Activated CD8-positive, alpha-beta T cell treated with anti-CD3 and anti-CD28 coated beads for 36 hours (primary cell): ENCODE data around the gene MAJIN. TPM values are rescaled to one million over a fixed set of nuclear protein-coding genes. Genes with fewer than 3 reads are reported as not detected.

Experiments
- ATAC-seq: fragments of 200-7000 bp; cut with Tn5 transposase; one replicate; pipeline ENCODE4 v1.10.0; 2021; ENCODE audit warnings: mild to moderate bottlenecking, moderate library complexity
- CTCF ChIA-PET: fragments of 350-600 bp; sonication (Branson Sonifier 250); formaldehyde crosslinking; loops from one replicate; lab custom pipeline; 2021; ENCODE audit warnings: antibody characterized with exemption; lab: Charles Lee
- POLR2A ChIA-PET: fragments of 350-600 bp; sonication (Branson Sonifier 250); formaldehyde crosslinking; loops from one replicate; lab custom pipeline; 2021; ENCODE audit warnings: antibody characterized with exemption; lab: Charles Lee
- DNase-seq: peaks from one replicate; pipeline ENCODE4 v3.0.0-alpha.2; 2020
- H3K27ac Mint-ChIP-seq: one replicate; pipeline ENCODE4 v1.8.0; 2021; ENCODE audit warnings: mild to moderate bottlenecking, mixed read lengths
- H3K27me3 Mint-ChIP-seq: one replicate; pipeline ENCODE4 v1.8.0; 2021; ENCODE audit warnings: mixed read lengths
- H3K36me3 Mint-ChIP-seq: one replicate; pipeline ENCODE4 v1.8.0; 2021; ENCODE audit warnings: low read depth, mixed read lengths
- H3K4me1 Mint-ChIP-seq: one replicate; pipeline ENCODE4 v1.8.0; 2021; ENCODE audit warnings: low read depth, mixed read lengths
- H3K4me3 Mint-ChIP-seq: one replicate; pipeline ENCODE4 v1.8.0; 2021; ENCODE audit warnings: mild to moderate bottlenecking, moderate library complexity, mixed read lengths
- H3K9me3 Mint-ChIP-seq: one replicate; pipeline ENCODE4 v1.8.0; 2021; ENCODE audit warnings: mixed read lengths
- intact Hi-C: fragments of 100-400 bp; cut with micrococcal nuclease; formaldehyde crosslinking; loops from one replicate; pipeline ENCODE4 v1.10.0; 2022
- total RNA-seq, 2 experiments: library from RNA; stranded (reverse); gene quantifications; one replicate each; pipeline ENCODE4 v1.2.3, GENCODE V29; 2021
- TF ChIP-seq, protein P1 (sequence below): fragments of 200-600 bp; IDR thresholded peaks from one replicate; pipeline ENCODE4 v1.8.0; 2022; ENCODE audit warnings: antibody characterized with exemption, mild to moderate bottlenecking

The MAJIN gene
- total RNA-seq, 2 experiments from 2014 or later, result not detected

DNA sequence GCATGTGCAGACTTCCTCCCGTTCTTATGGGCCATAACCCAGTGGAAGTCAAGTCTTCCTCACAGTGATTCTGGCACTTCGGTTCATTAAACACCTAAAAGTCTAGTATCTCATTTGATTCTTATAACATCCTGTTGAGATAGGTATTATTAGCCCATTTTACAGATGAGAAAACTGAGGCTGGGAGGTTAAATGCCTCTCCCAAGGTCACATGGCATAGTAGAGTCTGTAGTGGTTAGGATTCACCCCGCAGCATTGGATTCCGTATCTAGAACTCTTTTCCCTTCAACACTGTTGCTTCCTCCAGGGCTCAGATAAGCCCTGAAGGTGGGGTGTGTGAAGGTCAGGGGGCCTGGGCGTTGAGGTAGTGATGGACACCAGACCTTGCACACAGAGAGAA lies 39.6 kb downstream of the MAJIN start:
- CTCF ChIA-PET, result no interaction called here

DNA sequence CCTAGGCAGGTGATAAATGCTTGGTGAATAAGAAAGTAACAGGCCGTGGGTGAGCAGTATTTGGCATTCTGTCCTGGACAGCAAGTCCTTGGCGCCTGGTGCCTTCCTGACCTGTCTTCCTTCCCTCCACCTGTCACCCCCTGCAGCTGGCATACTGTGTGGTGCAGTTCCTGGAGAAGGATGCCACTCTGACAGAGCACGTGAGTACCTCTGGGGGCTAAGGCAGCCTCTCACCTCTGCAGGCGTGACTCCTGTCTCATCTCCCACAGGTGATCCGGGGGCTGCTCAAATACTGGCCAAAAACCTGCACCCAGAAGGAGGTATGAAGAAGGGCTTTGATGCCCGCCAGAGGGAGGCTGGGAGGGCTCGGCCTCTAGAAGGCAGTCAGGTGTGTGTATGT lies 40.6 kb downstream of the MAJIN start:
- Mint-ChIP-seq H3K36me3 (peaks cover 2% of the 10 kb centered on the region), H3K4me1 (no peaks in the 10 kb centered on the region), H3K27me3 (no peaks in the 10 kb centered on the region), H3K27ac (no peak overlapping the region), H3K9me3 (no peaks in the 10 kb centered on the region), H3K4me3 (no peak overlapping the region)
- no peak for ATAC-seq
- ChIA-PET POLR2A (no interaction called here), CTCF (no interaction called here)
- TF ChIP-seq, protein P1, sequence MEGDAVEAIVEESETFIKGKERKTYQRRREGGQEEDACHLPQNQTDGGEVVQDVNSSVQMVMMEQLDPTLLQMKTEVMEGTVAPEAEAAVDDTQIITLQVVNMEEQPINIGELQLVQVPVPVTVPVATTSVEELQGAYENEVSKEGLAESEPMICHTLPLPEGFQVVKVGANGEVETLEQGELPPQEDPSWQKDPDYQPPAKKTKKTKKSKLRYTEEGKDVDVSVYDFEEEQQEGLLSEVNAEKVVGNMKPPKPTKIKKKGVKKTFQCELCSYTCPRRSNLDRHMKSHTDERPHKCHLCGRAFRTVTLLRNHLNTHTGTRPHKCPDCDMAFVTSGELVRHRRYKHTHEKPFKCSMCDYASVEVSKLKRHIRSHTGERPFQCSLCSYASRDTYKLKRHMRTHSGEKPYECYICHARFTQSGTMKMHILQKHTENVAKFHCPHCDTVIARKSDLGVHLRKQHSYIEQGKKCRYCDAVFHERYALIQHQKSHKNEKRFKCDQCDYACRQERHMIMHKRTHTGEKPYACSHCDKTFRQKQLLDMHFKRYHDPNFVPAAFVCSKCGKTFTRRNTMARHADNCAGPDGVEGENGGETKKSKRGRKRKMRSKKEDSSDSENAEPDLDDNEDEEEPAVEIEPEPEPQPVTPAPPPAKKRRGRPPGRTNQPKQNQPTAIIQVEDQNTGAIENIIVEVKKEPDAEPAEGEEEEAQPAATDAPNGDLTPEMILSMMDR, result no peak
- DNase-seq, result no peak
- intact Hi-C loops, result no loop called here

More for the DNA sequence above, 39.6 kb downstream of the MAJIN start:
- no peak overlapping the region for H3K4me3 Mint-ChIP-seq
- H3K27me3 Mint-ChIP-seq, result no peaks in the 10 kb centered on the region
- ATAC-seq (no peak), DNase-seq (no peak)
- no peaks in the 10 kb centered on the region for H3K4me1 Mint-ChIP-seq
- H3K27ac Mint-ChIP-seq, result no peak overlapping the region
- peaks cover 2% of the 10 kb centered on the region for H3K36me3 Mint-ChIP-seq
- POLR2A ChIA-PET, result interaction anchor here (1.9 to 2.2 kb wide), 2 partner anchors 8 to 39 kb away, joined by 5 to 9 read pairs; partner anchors contain the start of genes MAJIN and PPP2R5B
- intact Hi-C loops, result no loop called here
- TF ChIP-seq, protein P1, result no peak
- no peaks in the 10 kb centered on the region for H3K9me3 Mint-ChIP-seq

DNA sequence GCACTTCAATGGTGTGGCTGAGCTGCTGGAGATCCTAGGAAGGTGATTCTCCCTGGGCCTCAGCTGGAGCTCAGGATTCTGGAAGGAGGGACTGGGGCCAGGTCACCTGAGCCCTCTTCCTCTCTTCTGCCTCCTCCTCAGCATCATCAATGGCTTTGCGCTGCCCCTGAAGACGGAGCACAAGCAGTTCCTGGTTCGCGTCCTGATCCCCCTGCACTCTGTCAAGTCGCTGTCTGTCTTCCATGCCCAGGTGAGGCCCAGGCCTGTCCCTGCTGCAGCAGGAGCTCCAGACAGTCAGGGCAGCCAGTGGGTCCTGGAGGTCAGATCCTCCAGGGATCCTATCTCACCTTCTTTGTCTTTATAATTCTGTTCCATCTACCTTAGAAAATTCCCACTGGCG lies 41.6 kb downstream of the MAJIN start:
- Mint-ChIP-seq H3K9me3 (no peaks in the 10 kb centered on the region), H3K36me3 (peaks cover 2% of the 10 kb centered on the region), H3K4me3 (no peak overlapping the region), H3K27me3 (no peaks in the 10 kb centered on the region), H3K4me1 (peaks cover under 1% of the 10 kb centered on the region), H3K27ac (no peak overlapping the region)
- no peak for DNase-seq
- ChIA-PET POLR2A (no interaction called here), CTCF (no interaction called here)
- intact Hi-C loops, result no loop called here
- TF ChIP-seq, protein P1, result no peak
- no peak for ATAC-seq

DNA sequence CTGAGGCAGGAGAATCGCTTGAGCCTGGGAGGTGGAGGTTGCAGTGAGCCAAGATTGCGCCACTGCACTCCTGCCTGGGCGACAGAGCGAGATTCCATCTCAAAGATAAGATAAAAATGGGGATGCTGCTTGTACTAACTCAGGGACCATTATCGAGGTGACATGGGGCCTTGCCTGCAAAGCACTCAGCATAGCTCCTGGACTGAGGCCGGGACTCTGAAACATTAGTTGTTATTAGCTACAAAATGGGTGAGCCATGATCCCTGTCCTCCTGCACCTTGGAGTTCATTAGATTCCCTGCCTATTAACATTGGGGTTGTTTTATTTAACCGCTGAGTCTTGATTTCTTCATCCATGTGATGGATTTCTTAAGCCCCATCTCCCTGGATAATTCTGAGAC lies 42.3 kb downstream of the MAJIN start:
- Mint-ChIP-seq H3K9me3 (no peaks in the 10 kb centered on the region), H3K27ac (no peak overlapping the region)

DNA sequence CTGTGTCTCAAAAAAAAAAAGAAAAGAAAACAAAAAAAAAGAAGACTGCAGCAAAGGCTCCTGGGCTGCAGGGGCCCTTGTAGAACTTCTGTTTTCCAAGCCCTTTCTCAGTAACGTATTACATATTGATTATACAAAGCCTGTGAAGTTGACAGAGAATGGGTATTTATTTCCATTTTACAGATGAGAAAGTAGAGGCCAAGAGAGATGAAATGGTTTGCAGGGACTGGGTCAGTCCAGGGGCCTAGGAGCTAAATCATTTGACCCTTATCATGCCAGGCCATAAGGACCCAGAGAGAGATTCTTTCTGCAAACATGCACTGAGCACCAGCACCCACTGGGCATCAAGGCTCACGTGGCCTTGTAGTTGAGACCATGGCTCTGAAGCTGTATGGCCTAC lies 43.0 kb downstream of the MAJIN start:
- H3K27me3 Mint-ChIP-seq, result no peaks in the 10 kb centered on the region
- H3K4me1 Mint-ChIP-seq, result peaks cover 7% of the 10 kb centered on the region
- no peak for ATAC-seq
- peaks cover 2% of the 10 kb centered on the region for H3K36me3 Mint-ChIP-seq
- no peaks in the 10 kb centered on the region for H3K9me3 Mint-ChIP-seq
- ChIA-PET CTCF (no interaction called here), POLR2A (no interaction called here)
- no peak for DNase-seq
- TF ChIP-seq, protein P1, result no peak
- no peak overlapping the region for H3K27ac Mint-ChIP-seq
- H3K4me3 Mint-ChIP-seq, result no peak overlapping the region
- intact Hi-C loops, result no loop called here

More for the DNA sequence above, 42.3 kb downstream of the MAJIN start:
- peaks cover 2% of the 10 kb centered on the region for H3K36me3 Mint-ChIP-seq
- intact Hi-C loops, result no loop called here
- POLR2A ChIA-PET, result no interaction called here
- no peak for ATAC-seq
- H3K27me3 Mint-ChIP-seq, result no peaks in the 10 kb centered on the region
- TF ChIP-seq, protein P1, result no peak
- no peak overlapping the region for H3K4me3 Mint-ChIP-seq
- H3K4me1 Mint-ChIP-seq, result peaks cover 5% of the 10 kb centered on the region
- no peak for DNase-seq
- CTCF ChIA-PET, result no interaction called here
